Stimulated activated CD8-positive, alpha-beta memory T cell treated with anti-CD3 and anti-CD28 coated beads, Interleukin-15, amount 100 ng/mL, for 1 hour (primary cell): ENCODE data around the gene CHI3L2.
A peak's percentile ranks its signal among the peaks of the same experiment; 100 is the strongest.

Source experiments
- DNase-seq: peaks from one replicate; pipeline ENCODE4 v3.0.0-alpha.2; 2020; ENCODE audit warnings: low read depth

The CHI3L2 gene

GRCh38 chr1:111221276-111221632 lies 6.3 kb upstream of the CHI3L2 start:
- DNase-seq = no peak

GRCh38 chr1:111221633-111222291 lies 5.8 kb upstream of the CHI3L2 start:
- no peak for DNase-seq

GRCh38 chr1:111222308-111223125 lies 5.0 kb upstream of the CHI3L2 start:
- peak; percentile 61 for DNase-seq

GRCh38 chr1:111223126-111223685 lies 4.3 kb upstream of the CHI3L2 start:
- DNase-seq = no peak

- DNase-seq = no peak
Observed at GRCh38 chr1:111225091-111225490, 2.4 kb upstream of the CHI3L2 start.

- DNase-seq = no peak
Observed at GRCh38 chr1:111225717-111226400, 1.7 kb upstream of the CHI3L2 start.

GRCh38 chr1:111227851-111228747 lies 586 bp downstream of the CHI3L2 start:
- DNase-seq = no peak

- DNase-seq = no peak
Observed at GRCh38 chr1:111228748-111229126, 1.2 kb downstream of the CHI3L2 start.

GRCh38 chr1:111232134-111232533 lies 4.6 kb downstream of the CHI3L2 start:
- DNase-seq = no peak

GRCh38 chr1:111234258-111234657 lies 6.7 kb downstream of the CHI3L2 start:
- no peak for DNase-seq

GRCh38 chr1:111234866-111235265 lies 7.4 kb downstream of the CHI3L2 start:
- no peak for DNase-seq

- DNase-seq = no peak
Observed at GRCh38 chr1:111236379-111236778, 8.9 kb downstream of the CHI3L2 start.

GRCh38 chr1:111236806-111237205 lies 9.3 kb downstream of the CHI3L2 start:
- no peak for DNase-seq

- DNase-seq = no peak
Observed at GRCh38 chr1:111238056-111238795, 10.7 kb downstream of the CHI3L2 start.

GRCh38 chr1:111241797-111242196 lies 14.3 kb downstream of the CHI3L2 start:
- no peak for DNase-seq

GRCh38 chr1:111242805-111243523 lies 15.5 kb downstream of the CHI3L2 start:
- no peak for DNase-seq

GRCh38 chr1:111247125-111247838 lies 19.8 kb downstream of the CHI3L2 start:
- DNase-seq = no peak

GRCh38 chr1:111249960-111250359 lies 22.4 kb downstream of the CHI3L2 start:
- no peak for DNase-seq

- no peak for DNase-seq
Observed at GRCh38 chr1:111251570-111251969, 24.1 kb downstream of the CHI3L2 start.

- DNase-seq = no peak
Observed at GRCh38 chr1:111252786-111253185, 25.3 kb downstream of the CHI3L2 start.
